NCI-H1436 (cell line): Measurements from ENCODE around the gene BPIFA1.

Experiments
- DNase-seq: peaks from one replicate; lab custom pipeline; 2025; lab: John Stamatoyannopoulos, UW

The BPIFA1 gene

GRCh38 chr20:33277471-33278441, 42.0 kb downstream of the BPIFA1 start:
- no peak for DNase-seq

- DNase-seq: no peak
Measured at GRCh38 chr20:33278700-33279099, 42.9 kb downstream of the BPIFA1 start.

- DNase-seq: no peak
Measured at GRCh38 chr20:33279261-33279910, 43.6 kb downstream of the BPIFA1 start.

GRCh38 chr20:33280000-33280680, 44.3 kb downstream of the BPIFA1 start:
- no peak for DNase-seq

- no peak for DNase-seq
Measured at GRCh38 chr20:33280775-33281174, 45.0 kb downstream of the BPIFA1 start.

GRCh38 chr20:33281550-33282146, 45.9 kb downstream of the BPIFA1 start:
- DNase-seq: no peak

GRCh38 chr20:33282196-33282934, 46.6 kb downstream of the BPIFA1 start:
- DNase-seq: no peak

- DNase-seq: no peak
Measured at GRCh38 chr20:33282991-33283555, 47.3 kb downstream of the BPIFA1 start, which contains the start of gene BPIFB1. Gene BPIFB1 (plus strand): TSS chr20:33283214. CDS start chr20:33286074, 2,860 bp downstream.

- no peak for DNase-seq
Measured at GRCh38 chr20:33284284-33284683, 48.5 kb downstream of the BPIFA1 start.

- no peak for DNase-seq
Measured at GRCh38 chr20:33284937-33285336, 49.1 kb downstream of the BPIFA1 start.

- no peak for DNase-seq
Measured at GRCh38 chr20:33285861-33286495, 50.2 kb downstream of the BPIFA1 start.

GRCh38 chr20:33287884-33288283, 52.1 kb downstream of the BPIFA1 start:
- DNase-seq: no peak

GRCh38 chr20:33290852-33291251, 55.1 kb downstream of the BPIFA1 start:
- no peak for DNase-seq

GRCh38 chr20:33291416-33291815, 55.6 kb downstream of the BPIFA1 start:
- DNase-seq: no peak

- DNase-seq: peak; percentile 35
Measured at GRCh38 chr20:33291830-33292355, 56.1 kb downstream of the BPIFA1 start.
